ENCODE measurements around the gene PRSS38. TPM values are rescaled to one million over a fixed set of nuclear protein-coding genes. Genes with fewer than 3 reads are reported as not detected.

Gene PRSS38
- polyA plus RNA-seq, 1 donor (not counting 4 experiments of a cell fraction or from before 2014, with no cell fraction given) = not detected

- DNase-seq (ENCODE audit: low read depth, low spot score) (no peak), FAIRE-seq (no peak)
- no peaks in the 10 kb centered on the region for H3K4me1 ChIP-seq (ENCODE audit: control insufficient read depth, extremely low read depth, insufficient read depth, low read length)
- H3K79me2 ChIP-seq (ENCODE audit: control insufficient read depth, insufficient read depth, low read length) = no peaks in the 10 kb centered on the region
- no peaks in the 10 kb centered on the region for H3K9me1 ChIP-seq (ENCODE audit: control insufficient read depth, extremely low read depth, insufficient read depth, low read length)
- no peak overlapping the region for H3K9ac ChIP-seq (ENCODE audit: control insufficient read depth, extremely low read depth, insufficient read depth, low read length)
- TF ChIP-seq, protein P1, sequence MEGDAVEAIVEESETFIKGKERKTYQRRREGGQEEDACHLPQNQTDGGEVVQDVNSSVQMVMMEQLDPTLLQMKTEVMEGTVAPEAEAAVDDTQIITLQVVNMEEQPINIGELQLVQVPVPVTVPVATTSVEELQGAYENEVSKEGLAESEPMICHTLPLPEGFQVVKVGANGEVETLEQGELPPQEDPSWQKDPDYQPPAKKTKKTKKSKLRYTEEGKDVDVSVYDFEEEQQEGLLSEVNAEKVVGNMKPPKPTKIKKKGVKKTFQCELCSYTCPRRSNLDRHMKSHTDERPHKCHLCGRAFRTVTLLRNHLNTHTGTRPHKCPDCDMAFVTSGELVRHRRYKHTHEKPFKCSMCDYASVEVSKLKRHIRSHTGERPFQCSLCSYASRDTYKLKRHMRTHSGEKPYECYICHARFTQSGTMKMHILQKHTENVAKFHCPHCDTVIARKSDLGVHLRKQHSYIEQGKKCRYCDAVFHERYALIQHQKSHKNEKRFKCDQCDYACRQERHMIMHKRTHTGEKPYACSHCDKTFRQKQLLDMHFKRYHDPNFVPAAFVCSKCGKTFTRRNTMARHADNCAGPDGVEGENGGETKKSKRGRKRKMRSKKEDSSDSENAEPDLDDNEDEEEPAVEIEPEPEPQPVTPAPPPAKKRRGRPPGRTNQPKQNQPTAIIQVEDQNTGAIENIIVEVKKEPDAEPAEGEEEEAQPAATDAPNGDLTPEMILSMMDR (optimal IDR thresholded peaks at IDR 0.05 in 1 of 3, IDR thresholded peaks at IDR 0.05 in 1 of 3, conservative IDR thresholded peaks at IDR 0.05 in 1 of 3; ENCODE audit: extremely low read depth in 1 of 3, insufficient read depth in 2 of 3, low read length in 3 of 3) = no peak
- TF ChIP-seq EZH2 (IDR thresholded peaks at IDR 0.05; ENCODE audit: low read length) = no peak
- no peaks in the 10 kb centered on the region for H4K20me1 ChIP-seq (ENCODE audit: control insufficient read depth, extremely low read depth, insufficient read depth, low read length)
- dilution Hi-C loops (cut with MboI; ENCODE audit: extremely low pct_ligation_motif_present, low sequenced_read_pairs) = no loop called here
- no peaks in the 10 kb centered on the region for H3K36me3 ChIP-seq (ENCODE audit: control insufficient read depth in 2 of 2, extremely low read depth in 1 of 2, insufficient read depth in 2 of 2, low read length in 2 of 2)
- H3K27ac ChIP-seq (ENCODE audit: control insufficient read depth, insufficient read depth, low read length) = no peak overlapping the region
- H3K4me2 ChIP-seq (ENCODE audit: control insufficient read depth, extremely low read depth, insufficient read depth, low read depth, low read length) = no peak overlapping the region
- no peak overlapping the region for H2AFZ ChIP-seq (ENCODE audit: control insufficient read depth, low read length)
- no peaks in the 10 kb centered on the region for H3K27me3 ChIP-seq (ENCODE audit: control insufficient read depth, extremely low read depth, insufficient read depth, low read length)
- H3K4me3 ChIP-seq (ENCODE audit: control insufficient read depth in 2 of 3, extremely low read depth in 1 of 3, insufficient read depth in 2 of 3, low read depth in 1 of 3, low read length in 3 of 3) = no peak overlapping the region
- no peaks in the 10 kb centered on the region for H3K9me3 ChIP-seq (ENCODE audit: control insufficient read depth, low read depth, low read length)
These were observed 29.1 kb downstream of the PRSS38 start for GRCh38 chr1:227844320-227845146.

DNA sequence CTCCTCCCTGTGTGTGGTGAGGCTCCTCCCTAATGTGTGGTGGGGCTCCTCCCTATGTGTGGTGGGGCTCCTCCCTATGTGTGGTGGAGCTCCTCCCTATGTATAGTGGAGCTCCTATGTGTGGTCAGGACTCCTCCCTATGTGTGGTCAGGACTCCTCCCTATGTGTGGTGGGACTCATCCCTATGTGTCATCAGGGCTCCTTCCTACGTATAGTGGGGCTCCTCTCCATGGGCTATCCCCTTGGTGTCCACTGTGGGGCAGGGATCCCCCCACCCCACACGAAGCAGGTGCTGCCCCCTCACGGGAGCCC lies 29.6 kb downstream of the PRSS38 start:
- H3K4me1 ChIP-seq (ENCODE audit: control insufficient read depth, extremely low read depth, insufficient read depth, low read length) = no peaks in the 10 kb centered on the region
- no peaks in the 10 kb centered on the region for H3K36me3 ChIP-seq (ENCODE audit: control insufficient read depth in 2 of 2, extremely low read depth in 1 of 2, insufficient read depth in 2 of 2, low read length in 2 of 2)
- no peak for TF ChIP-seq EZH2 (IDR thresholded peaks at IDR 0.05; ENCODE audit: low read length)
- TF ChIP-seq, protein P1 (optimal IDR thresholded peaks at IDR 0.05 in 1 of 3, IDR thresholded peaks at IDR 0.05 in 1 of 3, conservative IDR thresholded peaks at IDR 0.05 in 1 of 3; ENCODE audit: extremely low read depth in 1 of 3, insufficient read depth in 2 of 3, low read length in 3 of 3) = no peak
- dilution Hi-C loops (cut with MboI; ENCODE audit: extremely low pct_ligation_motif_present, low sequenced_read_pairs) = no loop called here
- H3K79me2 ChIP-seq (ENCODE audit: control insufficient read depth, insufficient read depth, low read length) = no peaks in the 10 kb centered on the region
- no peak overlapping the region for H2AFZ ChIP-seq (ENCODE audit: control insufficient read depth, low read length)
- H3K9ac ChIP-seq (ENCODE audit: control insufficient read depth, extremely low read depth, insufficient read depth, low read length) = no peak overlapping the region
- H3K4me3 ChIP-seq (ENCODE audit: control insufficient read depth in 2 of 3, extremely low read depth in 1 of 3, insufficient read depth in 2 of 3, low read depth in 1 of 3, low read length in 3 of 3) = no peak overlapping the region
- no peaks in the 10 kb centered on the region for H3K9me3 ChIP-seq (ENCODE audit: control insufficient read depth, low read depth, low read length)
- H3K27me3 ChIP-seq (ENCODE audit: control insufficient read depth, extremely low read depth, insufficient read depth, low read length) = no peaks in the 10 kb centered on the region
- no peaks in the 10 kb centered on the region for H3K9me1 ChIP-seq (ENCODE audit: control insufficient read depth, extremely low read depth, insufficient read depth, low read length)
- H4K20me1 ChIP-seq (ENCODE audit: control insufficient read depth, extremely low read depth, insufficient read depth, low read length) = no peaks in the 10 kb centered on the region
- FAIRE-seq (no peak), DNase-seq (ENCODE audit: low read depth, low spot score) (no peak)
- H3K27ac ChIP-seq (ENCODE audit: control insufficient read depth, insufficient read depth, low read length) = no peak overlapping the region
- H3K4me2 ChIP-seq (ENCODE audit: control insufficient read depth, extremely low read depth, insufficient read depth, low read depth, low read length) = no peak overlapping the region
